GM20431 (cell line): ENCODE data around the gene KCNJ12.
"Not testable (repeated sequence)": the region's sequence is repeated elsewhere in the genome, so short reads cannot be mapped to it uniquely, and the experiment has no call there.

Source experiments
- in situ Hi-C: fragments of 300-500 bp; cut with MseI, MboI; formaldehyde crosslinking; loops from one replicate; pipeline ENCODE4 v1.15.0; 2020; ENCODE audit warnings: low sequenced_read_pairs; ENCODE audit not compliant: unreplicated experiment

Gene KCNJ12

GRCh38 chr17:21436481-21436880 is 60.3 kb downstream of the KCNJ12 start:
- in situ Hi-C loops, result not testable (repeated sequence)

GRCh38 chr17:21436883-21437836 is 61.0 kb downstream of the KCNJ12 start:
- in situ Hi-C loops, result not testable (repeated sequence)

- in situ Hi-C loops, result not testable (repeated sequence)
Measured at GRCh38 chr17:21438316-21439014, 62.3 kb downstream of the KCNJ12 start.

- in situ Hi-C loops, result not testable (repeated sequence)
Measured at GRCh38 chr17:21439015-21439336, 62.8 kb downstream of the KCNJ12 start.

GRCh38 chr17:21445091-21445650 is 69.0 kb downstream of the KCNJ12 start:
- in situ Hi-C loops, result no loop called here

GRCh38 chr17:21447552-21447951 is 71.4 kb downstream of the KCNJ12 start:
- in situ Hi-C loops, result not testable (repeated sequence)

GRCh38 chr17:21449891-21450290 is 73.7 kb downstream of the KCNJ12 start:
- in situ Hi-C loops, result not testable (repeated sequence)

GRCh38 chr17:21451975-21452374 is 75.8 kb downstream of the KCNJ12 start:
- in situ Hi-C loops, result no loop called here

- in situ Hi-C loops, result no loop called here
Measured at GRCh38 chr17:21452377-21453143, 76.4 kb downstream of the KCNJ12 start.

- in situ Hi-C loops, result no loop called here
Measured at GRCh38 chr17:21453144-21453898, 77.2 kb downstream of the KCNJ12 start.

GRCh38 chr17:21454006-21454405 is 77.8 kb downstream of the KCNJ12 start:
- in situ Hi-C loops, result not testable (repeated sequence)

GRCh38 chr17:21454441-21454840 is 78.3 kb downstream of the KCNJ12 start:
- in situ Hi-C loops, result no loop called here

GRCh38 chr17:21455761-21456160 is 79.6 kb downstream of the KCNJ12 start:
- in situ Hi-C loops, result no loop called here

GRCh38 chr17:21456449-21456848 is 80.3 kb downstream of the KCNJ12 start:
- in situ Hi-C loops, result not testable (repeated sequence)

GRCh38 chr17:21457051-21458026 is 81.2 kb downstream of the KCNJ12 start:
- in situ Hi-C loops, result no loop called here

GRCh38 chr17:21458054-21458453 is 81.9 kb downstream of the KCNJ12 start:
- in situ Hi-C loops, result no loop called here

- in situ Hi-C loops, result no loop called here
Measured at GRCh38 chr17:21459536-21459935, 83.4 kb downstream of the KCNJ12 start.

GRCh38 chr17:21460358-21460757 is 84.2 kb downstream of the KCNJ12 start:
- in situ Hi-C loops, result no loop called here
